GM21515 (cell line): Measurements from ENCODE around the gene OPCML.

ENCODE experiments used
- ATAC-seq: cut with Tn5 transposase; IDR thresholded peaks from one replicate; pipeline ENCODE4 v1.9.1; 2021; ENCODE audit not compliant: unreplicated experiment

The OPCML gene

DNA sequence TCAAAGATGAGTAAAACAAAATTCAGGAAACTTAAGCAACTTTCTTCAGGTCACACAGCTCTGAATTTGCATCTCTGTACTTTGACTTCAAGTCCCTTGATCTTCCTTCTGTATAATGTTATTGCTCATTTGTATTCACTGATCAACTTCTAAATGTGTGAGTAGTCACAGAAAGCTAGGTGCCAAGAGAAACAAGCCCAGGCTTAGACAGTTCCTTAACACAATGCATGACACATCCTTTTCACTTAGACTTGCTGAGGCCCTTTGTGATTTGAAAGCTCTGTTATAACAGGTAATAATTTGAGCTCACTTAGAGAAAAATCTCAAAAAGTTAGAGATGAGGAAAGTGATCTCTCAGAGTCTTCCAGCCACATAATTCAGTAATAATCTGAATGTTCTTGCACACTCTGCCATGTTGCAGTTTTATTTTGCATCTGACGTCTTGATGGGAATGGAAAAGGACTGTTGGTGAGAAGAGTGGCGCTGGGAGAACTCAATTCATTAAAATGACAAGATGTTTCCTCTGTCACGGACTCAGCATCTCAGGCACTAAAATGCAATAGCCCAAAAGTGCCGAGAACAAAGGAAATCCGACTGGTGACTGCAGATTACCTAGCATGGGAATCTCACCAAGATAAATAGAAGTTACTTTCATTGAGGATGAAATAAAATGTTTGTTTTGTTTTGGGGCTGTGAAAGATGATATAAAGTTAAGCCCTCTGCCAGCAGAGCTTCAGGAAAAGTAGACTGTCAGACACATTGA is 665.3 kb downstream of the OPCML start:
- ATAC-seq = no peak

DNA sequence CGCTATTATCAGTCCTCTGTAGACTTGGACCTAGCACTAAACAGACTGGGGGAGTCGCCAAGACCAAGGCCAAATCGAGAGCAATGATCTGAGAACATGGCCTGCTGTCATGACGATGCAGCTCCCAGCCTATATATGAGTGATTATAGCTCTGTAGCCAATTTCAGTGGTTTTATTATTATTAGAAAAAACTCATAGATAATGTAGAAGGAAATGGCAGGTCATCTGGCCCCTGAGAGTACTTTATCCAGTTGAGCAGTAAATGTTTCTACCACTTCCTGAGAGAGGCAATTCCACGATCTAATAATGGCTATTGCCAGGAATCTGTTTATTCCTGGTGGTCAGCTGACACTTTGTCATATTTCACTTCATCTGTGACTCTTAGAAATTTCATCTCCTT is 666.7 kb downstream of the OPCML start:
- no peak for ATAC-seq

DNA sequence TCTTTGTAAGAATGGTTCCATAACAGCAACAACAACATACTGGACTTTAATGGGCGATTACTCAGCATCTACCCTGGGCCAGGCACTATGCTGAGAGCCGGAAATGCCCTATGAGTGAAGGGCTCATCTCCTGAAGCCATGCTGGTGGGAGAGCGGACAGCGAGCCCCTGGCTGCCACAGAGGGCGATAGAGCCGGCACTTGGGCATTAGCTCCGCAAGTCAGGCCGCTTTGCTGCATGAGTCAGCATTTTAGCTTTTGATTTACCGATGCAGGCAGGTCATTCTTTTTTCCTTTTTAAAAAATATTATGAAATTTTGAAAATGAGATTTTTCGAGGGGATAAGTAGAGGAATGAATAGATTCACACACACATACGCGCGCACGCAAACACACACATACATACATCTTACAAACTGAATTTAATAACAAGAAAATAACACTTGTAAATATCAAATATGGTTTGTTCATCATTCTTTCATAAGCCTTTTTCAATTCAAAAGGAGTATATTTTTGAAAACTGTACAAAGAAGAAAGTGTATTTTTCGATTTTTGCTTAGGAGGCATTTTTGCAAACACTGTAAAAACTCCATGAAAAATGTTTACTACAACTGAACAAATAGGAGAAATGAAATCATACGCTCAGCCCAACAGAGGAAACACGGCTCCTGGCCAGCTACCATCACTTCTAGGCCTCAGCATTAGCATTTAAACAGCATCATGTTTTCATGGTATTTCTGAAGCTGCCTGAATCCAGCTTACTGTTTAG is 667.3 kb downstream of the OPCML start:
- ATAC-seq = no peak

DNA sequence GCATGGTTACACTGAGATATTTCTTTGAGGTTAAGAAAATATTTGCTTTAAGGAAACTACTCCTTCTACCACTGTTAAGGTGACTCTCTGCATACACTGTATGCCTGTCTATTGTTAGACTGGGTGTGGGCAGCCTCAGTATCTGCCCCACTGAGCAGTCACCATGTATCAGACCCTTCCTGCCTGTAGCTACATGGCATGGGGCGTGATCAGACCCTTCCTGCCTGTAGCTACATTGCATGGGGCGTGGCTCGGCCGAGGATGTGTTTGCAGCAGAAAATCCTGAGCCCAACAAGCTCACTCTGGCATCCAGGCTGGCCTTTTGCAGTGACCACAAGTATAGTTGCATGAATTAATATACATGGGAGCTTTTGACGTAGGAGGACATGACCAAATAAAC is 669.4 kb downstream of the OPCML start:
- no peak for ATAC-seq

DNA sequence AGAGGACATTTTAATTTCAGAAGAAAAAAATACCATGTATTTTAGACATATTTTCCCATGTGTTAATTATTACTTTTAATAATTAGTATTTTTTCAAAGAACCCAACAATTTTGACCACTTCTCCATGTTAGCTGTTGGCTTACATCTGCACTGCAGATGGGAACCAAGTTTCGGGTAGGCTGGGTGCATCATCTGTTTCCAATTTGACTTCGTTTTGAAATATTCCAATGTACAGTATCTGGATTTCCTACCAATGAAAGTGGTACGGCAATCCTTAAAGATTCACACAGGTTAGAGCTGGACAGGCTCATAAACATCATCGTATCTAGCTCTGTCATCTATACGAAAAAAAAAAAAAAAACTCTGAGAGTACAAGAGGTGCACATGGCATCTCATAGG is 670.2 kb downstream of the OPCML start:
- no peak for ATAC-seq

DNA sequence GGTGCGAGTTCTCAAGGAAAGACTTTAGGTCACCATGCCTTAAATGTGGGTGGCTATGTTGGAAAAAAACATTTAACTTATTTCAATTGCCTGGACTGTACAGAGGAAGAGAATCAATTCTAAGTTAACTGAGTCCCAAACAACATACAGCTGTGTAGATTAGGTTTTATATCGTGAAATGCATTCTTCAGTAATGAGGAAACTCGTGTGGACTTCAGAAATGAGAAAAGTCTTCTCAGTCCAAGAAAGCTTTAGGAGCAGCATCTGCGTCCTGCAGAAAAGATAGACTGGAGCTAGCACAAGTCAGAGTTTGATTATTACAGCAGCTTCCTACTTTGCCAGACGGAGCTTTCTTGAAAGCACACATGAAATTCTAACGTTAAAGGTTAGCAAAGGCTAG is 673.0 kb downstream of the OPCML start:
- ATAC-seq = no peak

DNA sequence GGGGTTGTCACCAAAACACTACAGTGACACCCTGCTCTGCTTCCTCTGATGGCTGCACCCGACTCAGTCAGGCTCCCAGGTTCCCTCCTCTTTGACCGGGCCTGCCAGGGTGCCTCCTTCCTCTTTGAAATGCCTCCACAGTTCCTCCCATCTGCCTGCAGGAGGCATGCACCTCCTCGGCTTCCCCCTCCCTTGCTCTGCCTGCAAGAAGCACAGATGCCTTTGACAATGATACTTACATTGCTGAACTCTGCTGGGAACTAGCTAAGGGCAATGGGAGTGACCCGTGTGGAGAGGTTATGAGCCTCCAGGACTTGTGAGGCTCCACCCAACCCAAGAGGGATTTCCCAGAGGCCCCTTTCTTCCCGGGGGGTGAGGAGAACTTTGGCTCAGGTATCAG is 674.1 kb downstream of the OPCML start:
- no peak for ATAC-seq

DNA sequence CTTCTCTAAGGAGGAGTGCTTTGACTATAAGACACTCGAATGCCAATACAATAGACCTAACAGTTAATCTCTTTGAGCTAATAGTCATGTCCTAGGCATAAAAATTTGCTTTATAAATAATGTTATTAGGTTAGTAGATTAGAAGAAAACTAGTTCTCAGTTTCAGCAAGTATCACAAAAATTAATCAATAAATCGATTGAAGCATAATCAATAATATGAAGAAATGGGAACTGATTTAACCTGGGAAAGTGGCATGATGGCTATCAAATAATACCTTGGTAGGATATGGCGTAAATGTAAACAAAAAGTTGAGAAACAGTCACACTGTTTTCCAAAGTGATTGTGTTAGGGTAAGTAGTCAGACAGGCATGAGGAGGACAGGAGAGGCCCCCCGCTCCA is 676.3 kb downstream of the OPCML start:
- ATAC-seq = no peak

DNA sequence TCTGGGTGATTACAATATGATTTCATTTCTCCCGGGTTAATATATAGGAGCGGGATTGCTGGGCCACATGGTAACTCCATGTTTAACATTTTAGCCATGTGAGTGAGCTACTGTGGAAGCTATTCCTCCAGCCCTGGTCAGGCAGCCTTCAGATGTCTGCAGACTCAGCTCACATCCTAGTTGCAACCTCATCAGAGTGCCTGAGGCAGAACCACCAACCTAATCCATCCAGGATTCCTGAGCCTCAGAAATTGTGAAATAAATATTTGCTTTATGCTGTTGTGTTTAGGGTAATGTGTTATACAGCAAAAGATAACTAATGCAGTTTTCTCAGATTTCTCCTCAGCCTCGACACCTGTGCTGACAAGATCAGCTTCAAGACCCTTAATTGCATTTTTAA is 676.8 kb downstream of the OPCML start:
- ATAC-seq = no peak

DNA sequence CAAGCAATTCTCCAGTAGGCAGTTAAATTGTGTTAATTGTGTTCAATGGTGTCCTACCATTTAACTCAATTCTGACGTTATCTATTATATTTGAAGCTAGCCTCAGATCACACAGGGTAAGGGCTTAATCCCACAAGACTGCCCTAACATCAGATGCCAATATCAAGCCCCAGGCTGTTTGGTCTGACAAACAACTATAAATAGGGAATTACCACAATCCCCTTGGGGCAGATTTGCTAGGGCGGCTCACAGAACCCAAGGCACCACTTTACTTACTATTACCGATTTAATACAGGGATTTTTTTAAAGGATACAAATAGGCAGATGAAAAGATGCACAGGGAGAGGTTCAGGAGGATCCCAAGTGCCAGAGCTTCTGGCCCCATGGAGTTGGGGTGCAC is 678.4 kb downstream of the OPCML start:
- ATAC-seq = no peak

DNA sequence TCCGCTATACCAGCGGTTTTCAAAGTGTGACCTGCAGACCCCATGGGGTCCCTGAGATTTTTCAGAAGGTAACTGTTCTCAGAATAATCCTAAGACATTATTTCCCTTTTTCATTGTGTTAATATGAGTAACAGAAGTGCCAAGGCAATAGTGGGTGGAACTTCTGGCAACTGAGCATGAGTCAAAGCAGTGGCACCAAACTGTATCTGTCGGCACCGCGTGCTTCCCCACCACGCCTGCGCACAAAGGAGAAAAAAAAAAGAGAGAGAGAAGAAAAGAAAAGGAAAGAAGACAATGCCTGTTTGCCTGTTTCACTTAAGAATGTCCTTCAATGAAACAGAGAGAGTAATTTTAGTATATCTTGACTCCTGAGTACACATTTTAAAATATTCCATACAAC is 679.9 kb downstream of the OPCML start:
- ATAC-seq = no peak

DNA sequence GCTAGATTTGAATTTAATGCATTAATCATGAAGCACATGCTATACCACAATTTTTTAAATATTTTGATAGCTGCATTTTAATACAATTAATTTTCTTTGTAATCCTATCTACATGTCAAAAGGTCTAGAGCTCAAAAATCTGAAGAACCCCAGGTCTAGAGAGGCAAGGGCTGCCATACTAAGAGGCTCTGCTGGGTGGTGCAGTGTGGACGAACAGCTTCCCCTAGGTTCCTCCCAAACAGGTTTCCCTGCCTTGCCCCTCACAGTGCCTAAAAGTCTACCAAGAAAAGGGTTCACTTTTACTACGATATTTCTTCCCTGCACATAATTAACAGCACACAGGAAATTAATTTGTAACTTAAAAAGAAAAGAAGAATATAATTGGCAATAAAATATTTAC is 681.1 kb downstream of the OPCML start:
- ATAC-seq = no peak

DNA sequence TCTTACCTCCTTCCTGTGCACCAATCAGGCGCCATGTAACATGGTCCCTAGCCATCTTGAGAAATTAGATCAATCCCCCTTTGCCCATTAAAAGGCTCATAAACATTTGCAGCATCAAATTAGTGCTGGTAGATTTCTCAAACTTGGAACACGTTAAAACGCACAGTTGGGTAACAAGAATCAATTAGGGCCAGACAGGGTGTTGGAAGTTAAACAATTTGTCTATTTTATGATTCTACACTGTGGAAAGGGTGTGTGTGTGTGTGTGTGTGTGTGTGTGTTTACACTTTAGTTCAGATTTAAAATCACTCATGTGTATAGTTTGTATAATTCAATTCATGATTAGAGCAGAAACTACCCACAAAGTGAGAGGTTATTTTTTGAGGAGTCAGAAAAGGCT is 682.0 kb downstream of the OPCML start:
- ATAC-seq = no peak

DNA sequence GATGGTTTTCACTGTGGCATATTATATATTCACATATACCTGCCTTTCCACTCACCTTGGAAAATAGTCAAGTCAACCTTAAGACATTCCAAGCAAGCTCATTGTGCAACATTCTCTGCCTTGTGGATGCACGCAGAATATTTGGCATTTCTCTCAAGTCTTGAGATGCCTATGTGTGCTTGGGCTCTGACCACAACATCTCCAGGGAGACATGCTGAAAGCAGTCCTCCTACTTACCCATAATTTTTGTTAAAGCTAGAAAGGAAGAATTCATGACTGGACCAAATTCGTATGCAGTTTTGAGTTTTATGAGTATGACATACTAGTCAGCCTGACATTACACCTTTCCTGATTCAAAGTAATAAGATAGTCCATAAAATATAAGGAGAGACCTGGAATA is 684.0 kb downstream of the OPCML start:
- ATAC-seq = no peak

DNA sequence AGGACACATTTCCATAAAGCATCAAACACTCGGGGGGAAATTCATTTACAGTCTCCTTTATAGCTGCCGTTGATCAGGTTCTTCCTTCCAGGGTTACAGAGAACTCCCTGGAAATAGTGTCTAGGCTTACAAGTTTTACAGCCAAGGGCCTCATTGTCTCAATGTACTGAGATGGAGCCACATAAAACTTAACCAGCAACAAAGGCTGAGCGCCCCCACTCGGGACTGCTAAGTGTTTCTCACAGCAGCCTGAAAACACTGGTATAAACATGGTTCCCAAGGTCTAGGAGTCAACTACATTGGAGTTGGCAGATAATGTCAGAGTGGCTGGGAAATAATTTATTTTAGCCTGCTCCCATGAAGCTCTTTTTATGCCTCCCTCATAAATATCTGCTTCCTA is 686.2 kb downstream of the OPCML start:
- ATAC-seq = no peak

DNA sequence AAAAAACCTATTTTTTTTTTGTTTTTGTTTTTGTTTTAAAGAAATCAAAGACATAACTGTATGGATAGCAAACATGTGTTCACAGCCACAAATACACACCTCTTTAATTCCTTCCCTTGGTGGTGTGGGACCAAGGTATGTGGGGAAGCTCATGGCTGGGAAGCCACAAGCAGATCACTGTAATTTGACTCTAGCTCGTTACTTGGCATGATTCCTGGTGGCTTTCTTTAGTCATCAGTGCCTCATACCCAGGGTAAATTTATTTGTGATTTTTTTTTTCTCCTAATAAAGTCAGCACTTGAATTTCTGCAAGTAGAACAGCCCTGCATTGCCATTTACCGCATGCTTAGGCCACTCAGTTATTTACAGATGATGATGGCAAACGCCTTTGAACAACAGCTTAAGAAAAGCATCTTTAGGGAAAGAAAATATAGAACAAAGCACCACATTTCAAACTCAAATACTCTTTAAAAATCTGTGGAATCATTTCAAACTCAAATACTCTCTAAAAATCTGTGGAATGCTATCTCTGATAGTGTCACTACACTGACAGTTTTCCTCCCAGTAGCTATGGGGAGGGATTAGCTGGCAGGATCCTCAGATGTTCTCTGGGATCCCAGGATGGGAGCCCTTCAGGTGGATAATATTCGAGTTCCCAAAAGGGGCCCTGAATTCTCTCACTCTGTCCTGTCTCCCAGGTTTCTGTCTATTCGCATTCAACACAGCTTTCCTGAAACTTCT is 687.2 kb downstream of the OPCML start:
- ATAC-seq = no peak

DNA sequence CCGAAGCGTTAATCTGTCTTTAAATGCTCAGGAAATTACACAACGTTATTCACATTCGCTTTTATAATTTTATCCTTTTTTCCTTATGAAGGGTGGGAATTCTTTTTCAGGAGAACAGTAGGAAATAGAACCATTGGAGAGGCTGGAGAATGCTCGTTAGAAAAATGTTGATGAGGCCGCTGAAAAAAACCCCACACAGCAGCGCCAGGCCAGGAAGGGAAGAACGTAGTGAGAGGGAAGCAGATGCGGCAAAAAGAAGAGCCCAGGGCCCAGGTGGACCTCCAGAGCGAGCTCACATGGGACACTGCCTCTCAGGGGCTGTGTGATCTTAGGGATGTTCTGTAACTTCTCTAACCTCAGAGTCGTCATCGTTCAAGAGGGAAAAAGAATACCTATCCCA is 691.6 kb downstream of the OPCML start:
- ATAC-seq = no peak

DNA sequence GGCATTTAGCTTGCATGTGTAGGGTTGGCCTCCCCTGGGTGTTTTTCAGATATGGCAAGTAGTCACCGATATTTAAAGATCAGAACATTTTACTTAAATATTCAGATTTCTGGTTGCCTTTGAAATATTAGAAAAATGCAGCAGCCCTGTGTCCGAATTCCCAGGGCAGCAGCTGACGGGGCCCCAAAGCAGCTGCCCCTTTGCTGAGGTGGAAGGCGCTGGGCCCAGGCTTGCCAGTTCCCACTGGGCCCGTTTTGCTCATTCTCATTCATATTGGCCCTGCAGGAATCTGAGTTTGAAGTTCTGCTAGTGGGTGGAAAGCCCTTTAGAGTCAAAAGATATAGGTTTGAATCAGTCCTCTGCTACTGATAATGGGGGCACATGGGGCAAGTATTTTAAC is 692.1 kb downstream of the OPCML start:
- no peak for ATAC-seq

DNA sequence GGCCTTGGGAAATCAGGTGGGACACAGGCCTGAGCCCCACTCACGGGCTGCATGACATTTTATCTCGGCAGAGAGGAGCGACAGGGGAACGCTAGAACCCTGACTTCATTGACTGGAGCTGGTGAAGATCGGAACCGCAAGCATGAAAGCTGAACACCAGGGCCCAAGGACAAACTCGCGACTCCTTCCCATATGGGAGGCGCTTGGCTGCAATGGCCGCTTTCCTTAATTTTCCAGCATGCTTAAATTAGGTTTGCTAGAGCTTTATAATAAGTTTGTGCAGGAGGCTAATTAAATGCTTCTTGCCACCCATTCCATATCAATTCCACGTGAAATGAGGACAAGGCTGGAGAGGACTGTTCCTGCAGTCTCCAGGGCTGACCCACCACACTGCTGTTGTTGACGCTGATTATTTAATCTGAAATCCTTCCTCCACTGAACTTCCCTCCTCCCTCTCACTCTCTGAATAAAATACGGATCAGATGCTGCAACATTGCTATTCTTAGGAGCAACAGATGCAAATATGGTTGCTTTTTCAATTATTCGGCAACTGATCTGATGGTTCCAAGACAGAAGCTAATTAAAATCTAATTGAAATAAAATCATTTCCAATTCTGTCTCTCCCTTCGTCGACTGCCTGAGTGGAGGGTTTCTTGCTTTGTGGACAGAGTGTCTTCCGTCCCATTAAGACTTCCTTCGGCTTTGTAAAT is 692.9 kb downstream of the OPCML start:
- no peak for ATAC-seq

DNA sequence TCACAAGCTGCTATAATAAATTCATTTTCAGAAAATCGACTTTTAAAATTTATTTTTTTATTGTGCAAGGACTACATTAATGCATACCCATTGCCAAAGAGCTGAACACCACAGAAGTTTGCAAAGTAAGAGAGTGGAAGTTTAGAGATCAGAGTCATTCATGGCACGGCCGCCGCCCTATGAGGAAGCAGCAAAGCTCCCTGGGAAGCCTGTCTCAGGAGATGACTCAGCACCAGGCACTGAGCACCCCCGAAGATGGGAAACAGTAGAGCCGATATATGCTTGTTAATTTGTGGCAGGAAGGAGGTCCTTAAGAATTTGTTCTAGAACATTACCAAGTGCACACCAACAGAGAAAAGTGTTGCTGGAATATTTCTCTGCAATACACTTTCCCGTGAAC is 693.7 kb downstream of the OPCML start:
- ATAC-seq = no peak

DNA sequence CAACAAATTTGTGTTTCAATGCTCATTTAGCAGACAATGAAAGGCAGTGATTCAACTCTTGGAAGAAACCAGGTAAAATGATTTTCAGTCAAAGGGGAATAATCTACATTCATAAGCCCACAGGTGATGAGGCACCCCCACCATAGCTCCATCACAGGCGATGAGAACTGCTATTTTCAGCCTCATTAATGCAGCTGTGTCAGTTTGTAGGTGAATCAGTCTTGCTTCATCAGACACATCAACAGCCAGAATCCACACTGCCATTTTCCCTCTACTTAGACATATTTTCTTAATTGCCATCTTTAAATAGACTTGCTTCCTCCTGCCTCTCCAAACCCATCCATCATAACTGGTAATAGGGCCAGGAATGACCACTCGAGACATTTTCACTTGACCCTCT is 701.0 kb downstream of the OPCML start:
- ATAC-seq = no peak
